HG02970 (cell line): ENCODE measurements around the gene NUDT3.
"Not testable (repeated sequence)": the region's sequence is repeated elsewhere in the genome, so short reads cannot be mapped to it uniquely, and the experiment has no call there.

Experiments used
- ATAC-seq: cut with Tn5 transposase; IDR thresholded peaks from one replicate; pipeline ENCODE4 v1.9.1; 2021; ENCODE audit warnings: mild to moderate bottlenecking, moderate library complexity, moderate number of reproducible peaks; ENCODE audit not compliant: unreplicated experiment, low FRiP score

NUDT3 gene

DNA sequence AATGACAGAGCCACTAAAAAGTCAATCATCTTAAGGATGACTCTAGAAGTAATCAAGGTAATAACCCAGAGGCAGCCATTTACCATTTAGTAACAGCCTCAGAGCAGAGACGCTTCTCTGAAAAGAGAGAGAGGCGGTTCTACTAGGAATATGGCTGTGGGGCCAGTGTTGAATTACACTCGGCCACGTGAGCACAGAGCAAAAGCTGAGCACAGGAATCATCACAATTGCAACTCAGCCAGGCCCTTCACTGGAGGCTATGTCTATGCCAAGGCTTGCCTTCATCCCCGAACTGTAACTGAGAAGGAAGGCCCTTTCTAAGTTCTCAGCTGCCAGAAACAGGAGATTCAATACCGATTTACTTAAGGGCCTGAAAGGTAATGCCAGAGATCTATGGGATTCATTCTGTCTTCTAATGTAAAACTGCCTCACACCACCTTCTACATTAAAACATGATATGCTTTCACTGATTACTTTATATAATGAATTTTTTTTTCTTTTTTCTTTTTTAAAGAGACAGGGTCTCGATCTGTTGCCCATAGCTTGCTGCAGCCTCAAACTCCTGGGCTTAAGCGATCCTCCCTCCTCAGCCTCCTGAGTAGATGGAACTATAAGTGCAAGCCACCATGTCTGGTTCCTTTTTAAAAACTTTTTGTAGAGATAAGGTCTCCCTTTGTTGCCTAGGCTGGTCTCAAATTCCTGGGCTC lies 67.6 kb downstream of the NUDT3 start:
- no peak for ATAC-seq

DNA sequence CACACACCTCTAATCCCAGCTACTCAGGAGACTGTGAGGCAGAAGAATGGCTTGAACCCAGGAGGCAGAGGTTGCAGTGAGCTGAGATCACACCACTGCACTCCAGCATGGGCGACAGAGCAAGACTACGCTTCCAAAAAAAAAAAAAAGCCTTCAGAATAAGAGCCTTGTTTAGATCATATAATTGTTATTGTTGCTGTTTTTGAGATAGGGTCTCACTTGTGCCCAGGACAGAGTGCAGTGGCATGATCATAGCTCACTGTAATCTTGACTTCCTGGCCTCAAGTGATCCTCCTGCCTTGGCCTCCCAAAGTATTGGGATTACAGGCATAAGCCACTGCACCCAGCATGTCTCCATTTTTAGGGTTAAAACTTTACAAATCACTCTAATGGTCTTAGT lies 68.2 kb downstream of the NUDT3 start:
- ATAC-seq: not testable (repeated sequence)

DNA sequence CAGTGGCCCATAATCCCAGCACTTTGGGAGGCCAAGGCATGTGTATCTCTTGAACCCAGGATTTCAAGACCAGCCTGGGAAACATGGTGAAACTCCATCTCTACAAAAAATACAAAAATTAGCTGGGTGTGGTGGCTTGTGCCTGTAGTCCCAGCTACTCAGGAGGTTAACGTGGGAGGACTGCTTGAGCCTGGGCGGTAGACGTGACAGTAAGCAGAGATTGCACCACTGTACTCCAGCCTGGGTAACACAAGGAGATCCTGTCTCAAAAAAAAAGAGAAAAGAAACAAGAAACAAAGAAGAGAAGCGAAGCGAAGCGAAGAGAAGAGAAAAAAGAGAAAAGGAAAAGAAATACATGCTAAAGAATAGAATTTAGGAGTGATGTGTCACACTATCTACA lies 69.2 kb downstream of the NUDT3 start:
- ATAC-seq: no peak

DNA sequence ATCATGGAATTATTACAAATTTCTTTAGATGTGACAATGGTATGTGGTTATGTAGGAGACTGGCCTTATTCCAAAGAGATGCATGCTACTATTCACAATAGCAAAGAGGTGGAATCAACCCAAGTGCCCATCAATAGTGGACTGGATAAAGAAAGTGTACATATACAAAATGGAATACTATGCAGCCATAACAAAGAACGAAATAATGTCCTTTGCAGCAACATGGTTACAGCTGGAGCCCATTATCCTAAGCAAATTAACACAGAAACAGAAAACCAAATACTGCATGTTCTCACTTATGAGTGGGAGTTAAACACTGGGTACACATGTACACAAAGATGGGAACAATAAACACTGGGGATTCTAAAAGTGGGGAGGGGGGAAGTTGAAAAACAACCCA lies 69.7 kb downstream of the NUDT3 start:
- no peak for ATAC-seq

DNA sequence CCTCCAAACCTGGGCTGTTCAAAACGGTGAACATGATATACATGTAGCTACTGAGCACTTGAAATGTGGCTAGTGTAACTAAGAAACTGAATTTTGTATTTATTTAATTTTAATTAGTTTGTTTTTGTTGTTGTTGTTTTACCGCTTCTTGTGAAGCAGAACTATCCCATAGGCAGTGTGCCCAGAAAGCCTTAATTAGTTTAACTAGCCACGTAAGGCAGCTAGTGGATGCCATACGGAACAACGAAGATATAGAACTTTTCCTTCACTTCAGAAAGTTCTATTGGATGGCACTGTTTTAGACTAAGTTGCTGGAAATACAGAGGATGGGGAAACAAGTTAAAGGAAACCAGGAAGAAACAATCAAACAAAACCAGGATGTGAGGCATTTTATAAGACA lies 70.6 kb downstream of the NUDT3 start:
- no peak for ATAC-seq

DNA sequence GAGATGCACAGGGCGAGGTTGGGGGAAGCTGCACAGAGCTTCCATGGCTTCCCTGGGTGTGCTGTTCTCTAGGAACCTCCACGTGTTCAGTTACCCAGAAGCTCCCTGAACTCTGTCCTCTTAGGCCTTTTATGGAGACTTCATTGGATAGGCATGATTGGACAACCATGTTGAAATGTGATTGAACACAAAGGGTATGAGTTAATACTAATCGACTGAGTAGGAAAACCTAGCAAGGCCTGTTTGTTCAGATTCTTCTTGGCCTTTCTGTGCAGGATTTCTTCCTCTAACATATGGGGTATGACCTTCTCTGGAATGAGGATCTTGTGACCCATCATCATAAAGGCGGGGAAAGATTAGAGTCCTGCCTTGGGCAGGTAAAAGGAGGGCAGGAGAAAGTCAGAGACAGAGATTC lies 73.0 kb downstream of the NUDT3 start:
- ATAC-seq: no peak

DNA sequence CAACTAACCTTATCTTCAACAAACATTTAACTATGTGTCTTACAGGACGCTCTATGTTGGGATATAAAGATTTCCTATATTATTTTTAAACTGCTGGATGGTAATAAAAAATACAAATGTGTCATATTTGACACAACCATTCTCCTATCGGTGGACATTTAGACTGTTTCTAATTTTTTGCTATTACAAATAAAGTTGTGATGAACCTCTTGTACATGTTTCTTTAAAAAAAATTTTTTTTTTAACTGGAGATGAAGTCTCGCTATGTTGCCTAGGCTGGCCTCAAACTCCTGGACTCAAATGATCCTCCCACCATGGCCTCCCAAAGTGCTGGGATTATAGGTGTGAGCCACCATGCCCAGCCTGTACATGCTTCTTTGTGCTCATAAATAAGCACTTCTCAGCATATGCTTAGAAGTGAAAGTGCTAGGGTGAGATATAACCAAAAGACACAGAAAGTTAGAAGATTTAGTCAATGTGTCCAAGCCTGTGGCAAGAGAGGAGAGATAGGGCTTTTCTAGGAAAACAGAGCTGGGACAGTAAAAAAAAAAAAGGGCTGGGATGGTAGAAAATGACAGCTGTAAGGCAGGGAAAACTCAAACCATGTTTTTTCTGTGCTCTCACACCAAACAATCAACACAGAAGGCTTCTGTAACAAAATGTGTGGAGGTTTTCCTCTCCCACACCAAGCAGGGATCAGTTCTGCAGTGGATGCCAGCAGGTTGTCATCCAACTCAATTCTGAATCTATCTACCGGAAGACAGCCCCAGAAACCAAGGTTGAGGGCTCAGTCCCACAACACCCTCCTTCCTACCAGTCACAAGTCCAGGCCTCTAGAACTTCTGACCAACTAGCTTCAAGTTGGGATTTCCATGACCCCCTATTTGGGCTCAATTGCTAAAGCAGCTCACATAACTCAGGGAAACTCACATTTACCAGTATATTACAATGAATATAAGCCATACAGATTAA lies 73.7 kb downstream of the NUDT3 start:
- no peak for ATAC-seq

DNA sequence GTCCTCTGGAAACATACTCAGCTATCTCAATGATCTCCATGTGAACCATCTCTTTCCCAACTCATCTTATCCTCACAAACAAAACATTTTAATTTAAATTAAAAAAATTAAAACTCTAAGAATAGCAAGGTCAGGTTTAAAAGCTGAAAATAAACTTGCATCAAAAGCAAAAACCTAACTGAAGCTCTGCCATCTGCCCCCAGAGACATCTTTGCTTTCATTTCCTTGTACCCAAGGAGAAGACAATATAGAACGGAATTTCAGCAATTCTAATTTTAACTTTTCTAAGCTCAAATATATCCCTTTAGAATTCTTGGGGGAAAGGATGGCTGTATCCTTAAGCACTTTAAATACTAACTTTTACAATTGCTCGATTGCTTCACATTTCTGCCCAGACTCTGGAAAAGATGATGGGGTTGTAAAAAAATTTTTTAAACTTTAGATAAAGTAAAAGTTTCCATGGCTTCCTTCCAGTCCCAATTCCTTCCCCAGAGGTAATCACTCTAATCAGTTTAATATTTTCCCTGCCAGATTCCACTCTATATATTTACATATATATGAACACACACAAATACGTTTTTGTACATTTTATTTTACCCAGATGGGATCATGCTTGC lies 74.5 kb downstream of the NUDT3 start:
- ATAC-seq: no peak

DNA sequence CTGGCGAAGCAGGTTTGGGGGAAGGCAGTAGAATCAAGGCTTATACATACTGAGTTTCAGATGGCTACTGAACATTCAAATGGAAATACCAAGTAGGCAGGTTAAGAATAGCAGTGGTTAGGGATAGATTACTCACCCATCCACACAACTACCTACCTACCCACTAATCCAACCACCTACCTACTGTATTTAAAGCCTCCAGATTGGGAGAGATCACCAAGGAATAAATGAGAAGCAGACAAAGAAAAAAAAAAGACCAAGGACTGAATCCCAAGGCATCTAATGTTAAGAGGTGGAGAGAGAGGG lies 75.3 kb downstream of the NUDT3 start:
- no peak for ATAC-seq

DNA sequence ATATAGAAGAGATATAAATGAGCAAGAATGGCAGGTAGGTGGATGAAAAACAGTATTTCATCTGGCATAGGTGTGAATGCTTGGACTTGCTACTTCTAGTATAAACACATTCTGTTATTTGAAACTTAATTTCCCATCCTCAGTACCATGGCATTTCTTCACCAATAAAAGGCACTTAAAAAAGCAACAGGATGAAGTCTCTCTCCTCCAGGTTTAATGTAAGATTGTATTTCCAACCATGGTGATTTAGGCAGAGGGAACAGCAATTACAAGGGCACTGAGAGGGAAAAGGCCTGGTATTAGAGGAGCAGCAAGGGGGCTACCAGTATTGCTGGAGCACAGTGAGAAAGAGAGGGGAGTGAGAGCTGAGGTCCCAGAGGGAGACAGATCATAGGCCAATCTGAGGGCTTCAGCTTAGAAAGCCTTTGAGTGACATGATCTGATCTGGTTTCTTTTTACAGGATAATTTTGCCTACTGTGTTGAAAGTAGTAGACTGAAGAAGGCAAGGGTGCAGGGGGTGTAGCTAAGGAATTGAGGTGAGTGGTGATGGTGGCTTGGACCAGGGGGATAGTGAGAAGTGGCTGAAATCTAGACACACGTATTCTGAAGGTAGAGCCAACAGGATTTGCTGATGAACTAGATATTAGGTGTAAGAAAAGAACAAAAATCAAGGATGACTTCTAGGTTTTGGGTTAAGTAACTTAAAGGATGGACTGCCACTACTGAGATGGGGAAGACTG lies 75.9 kb downstream of the NUDT3 start:
- no peak for ATAC-seq

DNA sequence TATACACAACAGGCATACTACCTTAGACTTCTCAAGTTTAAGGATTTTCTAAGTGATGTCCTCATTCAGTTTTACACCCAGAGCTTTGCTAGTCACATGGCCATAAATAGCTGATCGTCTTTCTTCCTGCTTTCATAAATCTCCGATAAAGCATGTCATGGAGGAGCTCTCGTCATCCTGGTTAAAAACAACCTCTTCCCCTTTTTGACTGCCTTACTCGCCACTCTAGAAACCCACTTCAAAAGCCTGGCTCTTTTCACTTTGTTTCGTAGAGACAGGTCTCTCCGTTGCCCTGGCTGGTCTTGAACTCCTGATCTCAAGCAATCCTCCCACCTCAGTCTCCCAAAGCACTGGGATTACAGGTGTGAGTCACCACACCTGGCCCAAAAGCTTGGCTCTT lies 76.7 kb downstream of the NUDT3 start:
- ATAC-seq: no peak

DNA sequence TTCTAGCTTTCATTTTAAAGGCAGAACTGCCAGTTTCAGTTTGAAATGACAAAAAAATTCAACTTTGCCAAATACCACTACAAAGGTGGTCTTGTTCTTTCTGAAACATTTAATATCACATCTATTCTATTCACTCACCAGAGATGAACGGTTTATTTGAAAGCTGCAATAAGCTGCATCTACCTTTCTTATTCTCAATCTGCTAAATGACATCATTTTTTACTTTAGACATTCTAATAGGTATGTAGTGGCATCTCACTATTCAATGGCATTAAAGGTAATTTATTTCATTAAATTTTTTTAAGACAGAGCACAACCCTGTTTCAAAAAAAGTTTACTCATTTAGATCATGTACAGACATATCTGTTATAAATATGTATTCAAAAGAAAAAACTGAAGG lies 77.2 kb downstream of the NUDT3 start:
- ATAC-seq: no peak

DNA sequence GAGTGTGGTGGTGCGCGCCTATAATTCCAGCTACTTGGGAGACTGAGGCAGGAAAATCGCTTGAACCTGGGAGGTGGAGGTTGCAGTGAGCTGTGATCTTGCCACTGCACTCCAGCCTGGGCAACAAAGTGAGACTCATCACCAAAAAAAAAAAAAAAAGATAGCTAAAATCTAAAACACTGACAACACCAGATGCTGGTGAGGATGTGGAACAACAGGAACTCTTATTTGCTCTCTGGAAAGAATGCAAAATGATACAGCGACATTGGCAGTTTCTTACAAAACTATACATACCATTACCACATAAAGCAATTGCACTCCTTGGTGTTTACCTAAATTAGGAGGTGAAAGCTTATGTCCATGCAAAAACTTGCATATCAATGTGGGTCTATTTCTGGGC lies 80.2 kb downstream of the NUDT3 start:
- no peak for ATAC-seq

DNA sequence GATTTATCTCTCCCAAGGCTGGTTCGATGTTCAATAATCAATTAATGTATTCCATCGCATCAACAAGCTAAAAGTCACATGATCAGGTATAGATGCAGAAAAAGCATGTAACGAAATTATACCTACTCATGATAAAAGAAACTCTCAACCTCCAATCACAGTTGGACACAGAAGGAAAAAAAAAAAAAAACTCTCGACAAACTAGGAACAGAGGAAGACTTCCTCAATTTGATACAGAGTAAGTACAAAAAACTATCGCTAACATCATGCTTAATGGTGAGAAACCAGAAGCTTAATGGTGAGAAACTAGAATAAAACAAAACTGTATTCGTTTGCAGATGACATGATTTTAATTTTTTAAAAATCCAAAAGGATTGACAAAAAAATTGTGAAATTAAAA lies 81.7 kb downstream of the NUDT3 start:
- ATAC-seq: no peak

DNA sequence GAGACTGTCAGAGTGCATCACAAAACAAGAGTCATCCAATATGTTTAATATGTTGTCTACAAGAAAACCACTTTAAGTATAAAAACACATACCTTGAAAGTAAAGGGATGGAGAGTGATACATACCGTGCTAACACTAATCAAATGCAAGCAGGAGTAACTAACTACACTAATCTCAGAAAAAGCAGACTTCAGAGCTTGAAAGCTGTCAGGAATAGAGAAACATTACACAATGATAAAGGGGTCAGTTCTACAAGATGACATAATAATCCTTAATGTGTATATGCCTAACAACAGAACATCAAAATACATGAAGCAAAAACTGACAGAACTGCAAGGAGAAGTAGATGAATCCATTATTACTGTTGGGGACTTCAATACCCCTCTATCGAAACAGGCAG lies 84.0 kb downstream of the NUDT3 start:
- no peak for ATAC-seq

DNA sequence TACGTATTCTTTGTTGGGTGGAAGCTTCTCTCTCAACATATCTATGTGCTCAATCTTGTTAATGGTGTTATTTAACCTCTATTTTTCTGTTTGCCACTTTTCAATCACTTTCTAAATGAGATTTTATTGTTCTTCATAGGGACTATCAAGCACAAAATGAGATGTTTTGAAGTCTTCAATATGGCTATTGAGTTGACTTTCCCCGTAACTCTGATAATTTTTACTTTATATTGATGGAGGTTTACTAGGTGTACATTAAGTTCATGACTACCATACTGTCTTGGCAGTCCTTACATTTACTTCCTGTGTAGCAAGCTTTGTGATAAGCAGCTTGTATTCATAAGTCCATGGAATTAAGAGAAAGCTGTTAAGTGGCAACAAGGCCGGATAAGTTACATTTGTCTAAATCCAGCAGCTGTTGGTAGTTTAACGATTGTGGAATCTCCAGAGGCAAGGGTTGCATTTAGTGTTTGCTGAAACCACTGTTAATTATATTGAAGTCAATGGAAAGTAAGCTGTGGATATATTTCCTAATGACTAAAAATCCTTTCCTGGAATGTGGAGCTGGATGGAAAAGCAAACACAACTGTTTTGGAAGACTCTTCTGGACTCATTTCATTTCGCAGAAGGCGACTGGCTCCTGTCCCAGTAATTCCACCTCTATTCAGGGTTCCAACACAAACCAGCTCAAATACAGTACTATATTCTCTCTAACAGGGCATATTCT lies 86.3 kb downstream of the NUDT3 start:
- ATAC-seq: no peak

DNA sequence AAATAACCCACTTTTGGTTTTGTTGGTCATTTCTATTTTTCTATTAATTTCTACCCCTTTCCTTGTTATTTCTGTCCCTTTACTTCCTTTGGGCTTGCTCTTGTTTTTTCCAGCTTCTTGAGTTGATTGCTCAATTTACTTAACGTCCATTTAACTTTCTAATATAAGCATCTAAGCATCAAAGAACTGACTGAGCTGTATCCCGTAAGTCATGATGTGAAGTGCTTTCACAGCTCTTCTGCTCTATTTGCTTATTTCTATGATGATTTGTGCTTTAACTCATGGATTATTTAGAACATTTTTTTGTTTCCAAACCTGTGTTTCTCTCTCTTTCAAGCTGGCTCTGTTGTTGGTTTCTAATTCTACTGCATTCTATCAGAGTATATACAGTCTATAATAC lies 87.0 kb downstream of the NUDT3 start:
- ATAC-seq: no peak

DNA sequence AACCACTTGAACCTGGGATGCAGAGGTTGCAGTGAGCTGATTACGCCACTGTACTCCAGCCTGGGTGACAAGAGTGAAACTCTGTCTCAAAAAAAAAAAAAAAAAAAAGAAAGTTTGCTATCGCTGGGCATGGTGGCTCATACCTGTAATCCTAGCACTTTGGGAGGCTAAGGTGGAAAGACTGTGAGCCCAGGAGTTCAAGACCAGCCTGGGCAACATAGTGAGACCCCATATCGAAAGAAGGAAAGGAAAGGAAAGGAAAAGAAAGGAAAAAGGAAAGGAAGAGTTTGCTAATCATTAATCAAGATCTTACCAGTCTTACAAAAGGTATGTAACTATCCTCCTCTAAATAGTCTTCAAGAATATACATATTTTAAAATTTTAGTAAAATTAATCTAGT lies 88.3 kb downstream of the NUDT3 start:
- ATAC-seq: no peak

DNA sequence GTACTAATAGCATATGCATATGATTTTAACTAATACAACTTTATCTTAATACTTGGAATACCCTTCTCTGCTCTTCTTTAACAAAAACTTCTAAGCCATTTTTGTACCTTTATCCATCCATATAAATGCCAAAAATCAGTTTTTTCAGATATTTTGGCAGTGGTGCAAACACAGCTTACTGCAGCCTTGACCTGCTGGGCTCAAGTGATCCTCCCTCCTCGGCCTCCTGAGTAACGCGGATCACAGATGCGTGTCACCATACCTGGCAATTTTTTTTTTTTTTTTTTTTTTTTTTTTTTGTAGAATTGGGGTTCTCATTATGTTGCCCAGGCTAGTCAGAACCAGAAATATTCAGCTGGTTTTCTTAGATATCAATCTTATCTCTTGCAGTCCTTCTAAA lies 89.5 kb downstream of the NUDT3 start:
- ATAC-seq: no peak

DNA sequence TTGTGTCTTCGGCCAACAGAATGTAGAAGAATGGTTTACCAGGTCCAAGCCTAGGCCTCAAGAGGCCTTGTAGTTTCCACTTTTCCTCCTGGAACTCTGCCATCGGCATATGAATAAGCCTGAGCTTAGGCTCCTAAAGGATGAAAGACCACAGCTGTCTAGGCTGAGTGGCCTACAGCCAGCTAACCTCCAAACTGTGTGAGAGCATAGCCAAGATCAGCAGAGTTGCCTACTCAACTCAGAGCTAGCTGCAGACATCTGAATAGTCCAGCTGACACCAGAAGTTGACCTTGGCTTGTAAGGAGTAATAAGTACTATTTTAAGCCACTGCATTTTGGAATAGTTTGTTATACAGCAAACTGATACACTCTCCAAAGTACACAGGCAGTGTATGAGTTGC lies 91.1 kb downstream of the NUDT3 start:
- no peak for ATAC-seq
